ENCODE measurements around the gene ITPKB.
A peak's percentile ranks its signal among the peaks of the same experiment; 100 is the strongest.

Gene ITPKB

GRCh38 chr1:226738995-226739695 lies at the start of gene ITPKB:
Gene ITPKB, minus strand, starts transcription at chr1:226739282. Its CDS starts 1,824 bp downstream, at chr1:226737458.
- Histone ChIP-seq H3K9me3 (ENCODE audit: severe bottlenecking) (no peaks in the 10 kb centered on the region), H3K27me3 (ENCODE audit: insufficient read depth, low read depth, severe bottlenecking) (no peaks in the 10 kb centered on the region), H3K4me3 (ENCODE audit: low read depth, low read length) (peak within 1 kb of the TSS; percentile 58), H3K27ac (no peak within 1 kb of the TSS), H3K36me3 (no peaks in the 10 kb centered on the region)
- no peak for DNase-seq
- TF ChIP-seq CTCF (IDR thresholded peaks at IDR 0.05; ENCODE audit: low read depth, low read length): no peak

GRCh38 chr1:226787638-226788037 lies 48.6 kb upstream of the ITPKB start:
- Histone ChIP-seq H3K27me3 (ENCODE audit: insufficient read depth, low read depth, severe bottlenecking) (no peaks in the 10 kb centered on the region), H3K9me3 (ENCODE audit: severe bottlenecking) (no peaks in the 10 kb centered on the region), H3K4me3 (ENCODE audit: low read depth, low read length) (no peak overlapping the region), H3K27ac (no peak overlapping the region), H3K36me3 (no peaks in the 10 kb centered on the region)
- TF ChIP-seq CTCF (IDR thresholded peaks at IDR 0.05; ENCODE audit: low read depth, low read length): no peak
- DNase-seq: no peak

- no peak for DNase-seq
- no peak overlapping the region for H3K4me3 ChIP-seq (ENCODE audit: low read depth, low read length)
- H3K36me3 ChIP-seq: no peaks in the 10 kb centered on the region
- no peak for TF ChIP-seq CTCF (IDR thresholded peaks at IDR 0.05; ENCODE audit: low read depth, low read length)
- H3K27ac ChIP-seq: no peak overlapping the region
- H3K27me3 ChIP-seq (ENCODE audit: insufficient read depth, low read depth, severe bottlenecking): no peaks in the 10 kb centered on the region
- no peaks in the 10 kb centered on the region for H3K9me3 ChIP-seq (ENCODE audit: severe bottlenecking)
Observed at GRCh38 chr1:226787071-226787470, 48.0 kb upstream of the ITPKB start.

GRCh38 chr1:226786550-226786949 lies 47.5 kb upstream of the ITPKB start:
- Histone ChIP-seq H3K36me3 (no peaks in the 10 kb centered on the region), H3K27me3 (ENCODE audit: insufficient read depth, low read depth, severe bottlenecking) (no peaks in the 10 kb centered on the region), H3K9me3 (ENCODE audit: severe bottlenecking) (no peaks in the 10 kb centered on the region), H3K4me3 (ENCODE audit: low read depth, low read length) (no peak overlapping the region), H3K27ac (no peak overlapping the region)
- no peak for TF ChIP-seq CTCF (IDR thresholded peaks at IDR 0.05; ENCODE audit: low read depth, low read length)
- DNase-seq: no peak

GRCh38 chr1:226785805-226786204 lies 46.7 kb upstream of the ITPKB start:
- H3K9me3 ChIP-seq (ENCODE audit: severe bottlenecking): no peaks in the 10 kb centered on the region
- no peak overlapping the region for H3K4me3 ChIP-seq (ENCODE audit: low read depth, low read length)
- no peak overlapping the region for H3K27ac ChIP-seq
- no peak for TF ChIP-seq CTCF (IDR thresholded peaks at IDR 0.05; ENCODE audit: low read depth, low read length)
- no peaks in the 10 kb centered on the region for H3K27me3 ChIP-seq (ENCODE audit: insufficient read depth, low read depth, severe bottlenecking)
- no peaks in the 10 kb centered on the region for H3K36me3 ChIP-seq
- DNase-seq: no peak

Measured in WERI-Rb-1 (cell line).